HCT116 (cell line): Measurements from ENCODE around the gene PCNT. TPM values are rescaled to one million over a fixed set of nuclear protein-coding genes. Genes with fewer than 3 reads are reported as not detected.

ENCODE experiments used
- ATAC-seq: fragments of 200-7000 bp; cut with Tn5 transposase; 2 replicates; pipeline ENCODE4 v1.9.1; 2020; ENCODE audit warnings: mild to moderate bottlenecking, moderate library complexity
- BruUV-seq: library from RNA; stranded (reverse); fragments of 400-500 nt; replicated peaks from 2 replicates; lab custom pipeline; 2021; lab: Mats Ljungman, UMichigan
- CTCF ChIA-PET: fragments of 300-600 bp; sonication (Branson Sonifier 250); formaldehyde crosslinking; loops from one replicate; lab custom pipeline; 2021; ENCODE audit warnings: antibody characterized with exemption; lab: Charles Lee
- POLR2A ChIA-PET: fragments of 300-600, 350-600 bp; sonication (Branson Sonifier 250); formaldehyde crosslinking; loops from one replicate; lab custom pipeline; 2021; ENCODE audit warnings: antibody characterized with exemption; lab: Charles Lee
- RAD21 ChIA-PET, 2 experiments: fragments of 300-600 bp; sonication (Branson Sonifier 250); formaldehyde crosslinking; loops; one replicate each; lab custom pipeline; 2023; ENCODE audit warnings: low total read pairs in 2 of 2; ENCODE audit not compliant: uncharacterized antibody in 2 of 2, unreplicated experiment in 2 of 2, low non-redundant PET in 1 of 2; lab: Charles Lee
- DNase-seq: peaks from one replicate; pipeline ENCODE4 v3.0.0-alpha.2; 2010; ENCODE audit warnings: low read depth, low spot score
- H2AFZ ChIP-seq: fragments of 200-600 bp; shearing (Covaris generic), sonication (generic); 2 replicates; pipeline ENCODE4 v1.6.1; 2017; ENCODE audit warnings: low read depth, mixed run types, mixed read lengths, antibody characterized with exemption, low read length; ENCODE audit not compliant: poor library complexity, severe bottlenecking
- H3K27ac ChIP-seq: 2 replicates; pipeline ENCODE4 v1.5.1; 2012; ENCODE audit warnings: low read depth, low read length
- H3K27me3 ChIP-seq: fragments of 200-600 bp; sonication (generic); 2 replicates; pipeline ENCODE4 v1.6.1; 2016; ENCODE audit warnings: mixed run types, low read length, mixed read lengths; ENCODE audit not compliant: insufficient read depth
- H3K36me3 ChIP-seq, 2 experiments: fragments of 200-500 bp in 1 of 2; fragments of 200-600 bp in 1 of 2; sonication (Bioruptor generic) in 1 of 2; sonication (generic) in 1 of 2; 2 replicates each; pipeline versions ENCODE4 v1.5.1 to v1.6.1; 2014 to 2016; ENCODE audit warnings: low read length in 2 of 2, inconsistent platforms in 1 of 2, mixed read lengths in 1 of 2, mixed run types in 1 of 2; ENCODE audit not compliant: insufficient read depth in 2 of 2, control insufficient read depth in 1 of 2
- H3K4me1 ChIP-seq, 2 experiments: fragments of 200-600 bp in 1 of 2; sonication (generic) in 1 of 2; 2 replicates each; pipeline versions ENCODE4 v1.5.1 to v1.6.1; 2012 to 2017; ENCODE audit warnings: low read length in 2 of 2, inconsistent platforms in 1 of 2, mild to moderate bottlenecking in 1 of 2, mixed read lengths in 1 of 2, mixed run types in 1 of 2, moderate library complexity in 1 of 2; ENCODE audit not compliant: insufficient read depth in 2 of 2, control insufficient read depth in 1 of 2
- H3K4me2 ChIP-seq: fragments of 200-600 bp; sonication (generic); 2 replicates; pipeline ENCODE4 v1.6.1; 2017; ENCODE audit warnings: mixed run types, low read length, mixed read lengths
- H3K4me3 ChIP-seq, 2 experiments: fragments of 200-600 bp in 1 of 2; sonication (generic) in 1 of 2; replicated peaks in 1 of 2; 2 replicates each; pipeline ENCODE4 v1.5.1; 2011 to 2016; ENCODE audit warnings: low read length in 2 of 2, control low read depth in 1 of 2, low read depth in 1 of 2, mild to moderate bottlenecking in 1 of 2, mixed read lengths in 1 of 2, mixed run types in 1 of 2
- H3K79me2 ChIP-seq: fragments of 200-600 bp; sonication (generic); 2 replicates; pipeline ENCODE4 v1.6.1; 2017; ENCODE audit warnings: mild to moderate bottlenecking, mixed run types, low read length, moderate library complexity, mixed read lengths; ENCODE audit not compliant: insufficient read depth
- H3K9ac ChIP-seq: fragments of 200-600 bp; sonication (generic); 2 replicates; pipeline ENCODE4 v1.6.1; 2016; ENCODE audit warnings: low read length, mixed read lengths
- H3K9me2 ChIP-seq: fragments of 200-600 bp; sonication (generic), shearing (Covaris generic); 2 replicates; pipeline ENCODE4 v1.6.1; 2017; ENCODE audit warnings: mixed run types, mild to moderate bottlenecking, moderate library complexity; ENCODE audit not compliant: insufficient read depth
- H3K9me3 ChIP-seq, 2 experiments: fragments of 200-500 bp in 1 of 2; fragments of 200-600 bp in 1 of 2; sonication (Bioruptor generic) in 1 of 2; sonication (generic) in 1 of 2; 2 replicates each; pipeline ENCODE4 v1.6.1; 2014 to 2017; ENCODE audit warnings: low read length in 2 of 2, mixed read lengths in 2 of 2, inconsistent platforms in 1 of 2, low read depth in 1 of 2, mild to moderate bottlenecking in 1 of 2, mixed run types in 1 of 2, moderate library complexity in 1 of 2; ENCODE audit not compliant: control insufficient read depth in 1 of 2, insufficient read depth in 1 of 2
- H4K20me1 ChIP-seq: fragments of 200-600 bp; sonication (generic), shearing (Covaris generic); 2 replicates; pipeline ENCODE4 v1.6.1; 2017; ENCODE audit warnings: mixed run types, mild to moderate bottlenecking, moderate library complexity; ENCODE audit not compliant: insufficient read depth
- CBX3 ChIP-seq: IDR thresholded peaks from 2 replicates; pipeline ENCODE4 v1.6.1; 2012; ENCODE audit warnings: low read depth
- CTCF ChIP-seq, 3 experiments: fragments of 200-600 bp in 1 of 3; sonication (generic) in 1 of 3; IDR thresholded peaks in 2 of 3; conservative IDR thresholded peaks in 1 of 3; 2 replicates each; pipeline ENCODE4 v1.5.1; 2012 to 2017; ENCODE audit warnings: low read depth in 2 of 3, low read length in 2 of 3, antibody characterized with exemption in 1 of 3, borderline replicate concordance in 1 of 3, control low read depth in 1 of 3, mild to moderate bottlenecking in 1 of 3, mixed read lengths in 1 of 3, mixed run types in 1 of 3, moderate library complexity in 1 of 3; ENCODE audit not compliant: insufficient read depth in 1 of 3
- EGR1 ChIP-seq: IDR thresholded peaks from 2 replicates; pipeline ENCODE4 v1.6.1; 2012; ENCODE audit warnings: low read depth
- FOSL1 ChIP-seq: IDR thresholded peaks from 2 replicates; pipeline ENCODE4 v1.6.1; 2012; ENCODE audit warnings: low read depth
- JUND ChIP-seq: IDR thresholded peaks from 2 replicates; pipeline ENCODE4 v1.6.1; 2012
- POLR2AphosphoS5 ChIP-seq: IDR thresholded peaks from 2 replicates; pipeline ENCODE4 v1.6.1; 2011; ENCODE audit warnings: mild to moderate bottlenecking, low read depth, low read length, moderate library complexity
- TCF7L2 ChIP-seq: IDR thresholded peaks from 2 replicates; pipeline ENCODE4 v1.7.0; 2011; ENCODE audit warnings: borderline replicate concordance, inconsistent platforms; ENCODE audit not compliant: insufficient read depth, insufficient read length; ENCODE audit errors: extremely low read depth
- ZFX ChIP-seq: fragments of 450-650 bp; IDR thresholded peaks from 2 replicates; pipeline ENCODE4 v1.6.1; 2017
- ZNF274 ChIP-seq: fragments of 200-500 bp; sonication (Bioruptor generic); IDR thresholded peaks from 2 replicates; pipeline ENCODE4 v1.6.1; 2014; ENCODE audit warnings: mild to moderate bottlenecking, low read depth, low read length, inconsistent platforms
- intact Hi-C: fragments of 100-400 bp; cut with micrococcal nuclease; formaldehyde crosslinking; loops from 2 replicates; pipeline ENCODE4 v1.10.0; 2022
- total RNA-seq: library from RNA; stranded (reverse); gene quantifications from one replicate; pipeline ENCODE4 v1.2.1, GENCODE V29; 2021; ENCODE audit not compliant: unreplicated experiment

The PCNT gene
- total RNA-seq, 1 experiment from 2014 or later: 43.6 TPM

DNA sequence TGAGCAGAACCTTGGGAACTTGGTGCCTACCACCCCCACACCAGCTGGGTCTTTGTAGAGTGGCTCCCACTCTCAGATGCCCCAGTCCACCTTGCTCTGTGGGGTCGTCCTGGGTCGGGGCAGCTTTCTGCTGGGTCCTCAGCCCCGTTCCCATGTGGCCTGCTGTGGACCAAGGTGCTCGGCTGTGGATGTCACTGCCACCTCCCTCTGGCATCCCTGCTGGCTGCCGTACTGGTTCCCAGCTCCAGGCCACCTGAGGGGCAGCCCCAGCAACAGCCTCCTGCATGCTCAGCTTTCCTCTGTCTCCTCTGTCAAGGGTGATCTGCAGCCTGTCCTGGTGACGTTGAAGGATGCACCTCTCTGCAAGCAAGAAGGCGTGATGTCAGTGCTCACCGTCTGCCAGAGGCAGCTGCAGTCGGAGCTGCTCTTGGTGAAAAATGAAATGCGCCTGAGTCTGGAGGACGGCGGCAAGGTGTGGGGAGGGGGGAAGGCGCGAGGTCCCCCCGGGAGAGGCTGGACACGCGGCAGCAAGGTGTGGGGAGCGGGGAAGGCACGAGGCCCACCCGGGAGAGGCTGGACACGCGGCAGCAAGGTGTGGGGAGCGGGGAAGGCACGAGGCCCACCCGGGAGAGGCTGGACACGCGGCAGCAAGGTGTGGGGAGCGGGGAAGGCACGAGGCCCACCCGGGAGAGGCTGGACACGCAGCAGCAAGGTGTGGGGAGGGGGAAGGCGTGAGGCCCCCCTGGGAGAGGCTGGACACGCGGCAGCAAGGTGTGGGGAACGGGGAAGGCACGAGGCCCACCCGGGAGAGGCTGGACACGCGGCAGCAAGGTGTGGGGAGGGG lies 88.8 kb downstream of the PCNT start (continued):
- TF ChIP-seq CTCF (IDR thresholded peaks at IDR 0.05 in 2 of 3, conservative IDR thresholded peaks at IDR 0.05 in 1 of 3; ENCODE audit: borderline replicate concordance in 1 of 3, insufficient read depth in 1 of 3, low read depth in 2 of 3, low read length in 2 of 3) (no peak), JUND (no peak), ZFX (no peak), ZNF274 (no peak), TCF7L2 (no peak), CBX3 (no peak)

GRCh38 chr21:46413365-46413696 lies 89.4 kb downstream of the PCNT start:
- POLR2A ChIA-PET: no interaction called here
- Histone ChIP-seq H3K27ac (no peak overlapping the region), H3K4me3 (no peak overlapping the region), H3K4me1 (no peaks in the 10 kb centered on the region), H4K20me1 (no peaks in the 10 kb centered on the region), H3K9me2 (no peaks in the 10 kb centered on the region), H2AFZ (no peak overlapping the region), H3K79me2 (no peaks in the 10 kb centered on the region), H3K4me2 (no peak overlapping the region), H3K9ac (no peak overlapping the region), H3K36me3 (peaks cover 3 to 6% of the 10 kb centered on the region in 2 experiments; a peak in 3 of 4 replicates), H3K9me3 (no peaks in the 10 kb centered on the region), H3K27me3 (no peaks in the 10 kb centered on the region)
- ATAC-seq (no peak), DNase-seq (no peak)
- intact Hi-C loops: no loop called here
- TF ChIP-seq CBX3: no peak
- no peak for TF ChIP-seq EGR1
- no peak for TF ChIP-seq POLR2AphosphoS5
- TF ChIP-seq FOSL1: no peak
- CTCF ChIA-PET: no interaction called here
- RAD21 ChIA-PET: no interaction called here
- no TSS peak for BruUV-seq
